GM18861 (cell line): ENCODE measurements around the gene ATF6.
"Not testable (repeated sequence)": the region's sequence is repeated elsewhere in the genome, so short reads cannot be mapped to it uniquely, and the experiment has no call there.

ENCODE experiments used
- ATAC-seq: cut with Tn5 transposase; IDR thresholded peaks from one replicate; pipeline ENCODE4 v1.9.1; 2021; ENCODE audit not compliant: unreplicated experiment

Gene ATF6

DNA sequence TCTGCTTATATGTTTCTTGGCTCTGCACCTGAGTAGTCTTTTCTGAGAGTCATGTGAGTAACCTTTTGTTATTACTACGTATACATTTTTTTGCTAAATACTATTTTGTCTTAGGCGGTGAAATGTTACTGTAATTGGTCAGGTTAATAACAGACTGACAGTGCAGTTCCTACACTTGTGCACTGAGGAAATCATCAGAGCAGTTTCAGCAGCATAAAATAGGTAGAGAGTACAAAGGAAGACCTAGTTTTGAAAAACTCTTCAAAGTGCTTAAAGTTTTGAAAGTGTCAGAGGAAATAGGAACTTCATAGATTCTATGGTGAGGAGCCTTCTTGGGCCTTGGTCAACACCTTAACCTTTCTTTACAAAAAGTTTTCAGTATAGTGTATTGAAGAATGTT lies 11.1 kb downstream of the ATF6 start:
- ATAC-seq, result no peak

GRCh38 chr1:161778522-161778921 lies 12.4 kb downstream of the ATF6 start:
- ATAC-seq, result no peak

- ATAC-seq, result no peak
Measured at GRCh38 chr1:161779393-161779792, 13.3 kb downstream of the ATF6 start.

DNA sequence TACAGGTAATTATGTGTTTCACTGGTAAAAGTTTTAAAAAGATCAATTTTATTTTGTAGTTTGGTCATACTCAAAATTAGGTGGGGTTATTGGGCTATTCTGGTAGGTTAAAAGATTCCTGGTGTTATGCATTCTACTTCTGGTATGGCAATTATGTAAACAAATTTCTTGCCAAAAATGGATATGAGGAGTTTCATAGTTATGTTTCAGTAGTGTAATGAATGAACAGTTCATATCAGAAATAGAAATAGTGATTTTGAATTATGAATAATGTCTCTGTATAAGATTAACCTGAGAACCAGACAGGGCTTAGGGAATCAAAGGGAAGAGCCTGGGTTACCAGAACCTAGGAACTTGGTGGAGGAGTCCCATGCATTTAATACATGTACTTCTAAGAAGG lies 15.9 kb downstream of the ATF6 start:
- ATAC-seq, result no peak

DNA sequence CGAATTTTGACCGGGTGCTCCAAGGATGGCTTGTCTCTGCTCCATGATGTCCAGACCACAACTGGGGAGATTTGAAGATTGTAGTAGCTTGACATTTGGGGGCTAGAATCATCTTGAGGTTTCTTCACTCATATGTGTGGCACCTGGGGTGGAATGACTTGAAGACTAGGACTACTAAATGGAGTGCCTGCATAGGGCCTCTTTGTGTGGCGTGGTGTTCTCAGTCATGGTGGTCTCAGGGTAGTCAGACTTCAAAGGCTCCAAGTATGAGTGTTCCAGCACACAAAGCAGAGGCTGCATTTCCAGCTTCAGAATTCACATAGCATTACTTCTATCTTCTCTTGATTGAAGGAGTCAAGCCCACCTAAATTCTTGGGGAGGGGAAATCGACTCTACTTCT lies 16.8 kb downstream of the ATF6 start:
- no peak for ATAC-seq

DNA sequence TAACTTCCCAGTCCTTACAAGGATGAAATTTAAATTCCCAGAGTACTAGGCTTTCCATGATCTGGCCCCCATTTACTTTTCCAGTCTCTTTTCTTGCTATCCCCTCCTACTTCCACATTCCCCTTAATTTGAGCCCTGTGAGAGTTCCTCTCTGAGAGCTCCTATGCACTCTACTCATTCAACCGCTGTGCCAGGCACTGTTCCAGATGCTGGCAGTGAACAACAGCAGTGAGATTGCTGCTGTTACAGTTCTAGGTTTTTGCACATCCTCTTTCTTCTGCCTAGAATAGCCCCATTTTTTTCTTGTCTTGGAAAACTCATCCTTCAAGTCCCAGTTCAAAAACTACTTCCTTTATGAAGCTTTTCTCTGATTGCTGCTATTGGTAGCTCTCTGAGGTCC lies 18.8 kb downstream of the ATF6 start:
- ATAC-seq, result no peak

DNA sequence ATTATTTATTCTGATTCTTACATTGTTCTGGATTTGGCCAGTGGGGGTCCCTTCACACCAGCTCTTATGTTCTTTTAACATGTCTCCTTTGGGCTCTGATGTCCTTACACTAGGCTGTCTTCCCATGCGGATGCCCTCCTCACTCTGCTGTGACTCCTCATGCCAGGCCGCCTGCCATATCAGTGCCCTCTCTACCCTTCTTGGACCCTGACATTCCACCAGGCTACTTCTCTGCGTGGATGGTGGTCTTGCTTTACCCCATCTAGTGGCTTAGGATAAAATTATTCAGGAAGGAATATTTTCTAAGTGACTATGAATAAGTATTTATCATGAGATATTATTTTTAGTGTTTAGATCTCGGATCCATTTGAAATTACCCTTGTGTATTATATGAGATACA lies 21.2 kb downstream of the ATF6 start:
- ATAC-seq, result no peak

DNA sequence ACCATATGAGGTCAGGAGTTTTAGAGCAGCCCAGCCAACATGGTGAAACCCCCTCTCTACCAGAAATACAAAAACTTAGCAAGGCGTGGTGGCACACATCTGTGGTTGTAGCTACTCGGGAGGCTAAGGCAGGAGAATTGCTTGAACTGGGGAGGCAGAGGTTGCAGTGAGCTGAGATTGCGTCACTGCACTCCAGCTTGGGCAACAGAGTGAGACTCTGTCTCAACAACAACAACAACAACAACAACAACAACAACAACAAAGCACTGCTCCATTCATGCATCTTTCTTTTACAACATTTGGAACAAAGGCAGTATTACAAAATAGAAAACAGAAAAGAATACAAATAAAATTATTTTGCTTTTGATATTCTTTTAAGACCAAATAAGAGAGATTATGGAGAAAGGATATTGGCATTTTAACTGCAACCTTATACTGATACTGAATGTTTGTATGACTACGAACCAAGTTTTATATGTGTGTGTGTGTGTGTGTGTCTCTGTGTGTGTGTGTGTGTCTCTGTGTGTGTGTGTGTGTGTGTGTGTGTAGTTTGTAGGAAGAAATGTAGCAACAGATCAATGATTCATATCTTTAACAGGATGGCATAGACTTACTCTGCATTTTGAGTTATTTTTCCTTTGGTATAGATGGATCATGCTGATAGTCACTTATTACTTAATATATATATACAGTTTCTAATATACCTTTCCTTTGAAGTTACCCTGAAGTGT lies 24.6 kb downstream of the ATF6 start:
- ATAC-seq, result no peak

DNA sequence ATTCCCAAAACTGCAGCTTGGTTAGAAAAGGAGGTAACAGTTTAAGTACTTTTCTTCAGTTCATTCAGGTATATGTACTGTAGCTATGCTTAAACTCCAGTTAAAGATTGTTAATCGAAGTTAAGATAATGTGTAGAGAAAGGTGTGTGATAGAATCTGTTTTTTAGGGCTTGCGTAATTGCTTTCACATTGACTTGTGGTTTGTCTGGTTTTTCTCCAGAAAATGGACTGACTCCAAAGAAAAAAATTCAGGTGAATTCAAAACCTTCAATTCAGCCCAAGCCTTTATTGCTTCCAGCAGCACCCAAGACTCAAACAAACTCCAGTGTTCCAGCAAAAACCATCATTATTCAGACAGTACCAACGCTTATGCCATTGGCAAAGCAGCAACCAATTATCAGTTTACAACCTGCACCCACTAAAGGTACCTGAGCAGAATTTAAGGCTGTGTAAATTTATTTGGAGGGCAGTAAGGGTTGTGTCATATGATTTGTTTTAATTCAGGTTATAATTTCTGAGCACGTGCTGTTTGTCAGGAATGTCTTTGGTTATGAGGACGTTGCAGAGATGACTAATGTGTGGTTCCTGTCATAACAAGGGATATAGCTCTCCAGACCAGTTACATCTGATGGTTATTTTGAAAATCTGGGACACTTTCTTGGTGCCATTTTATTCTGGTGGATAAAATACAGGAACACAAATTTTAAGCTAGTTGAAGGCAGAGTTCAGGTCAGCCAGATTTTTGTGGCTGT lies 26.0 kb downstream of the ATF6 start:
- no peak for ATAC-seq

GRCh38 chr1:161792740-161793139 lies 26.6 kb downstream of the ATF6 start:
- ATAC-seq, result peak; percentile 74

GRCh38 chr1:161799792-161800191 lies 33.7 kb downstream of the ATF6 start:
- no peak for ATAC-seq

- no peak for ATAC-seq
Measured at GRCh38 chr1:161801955-161802354, 35.8 kb downstream of the ATF6 start.

DNA sequence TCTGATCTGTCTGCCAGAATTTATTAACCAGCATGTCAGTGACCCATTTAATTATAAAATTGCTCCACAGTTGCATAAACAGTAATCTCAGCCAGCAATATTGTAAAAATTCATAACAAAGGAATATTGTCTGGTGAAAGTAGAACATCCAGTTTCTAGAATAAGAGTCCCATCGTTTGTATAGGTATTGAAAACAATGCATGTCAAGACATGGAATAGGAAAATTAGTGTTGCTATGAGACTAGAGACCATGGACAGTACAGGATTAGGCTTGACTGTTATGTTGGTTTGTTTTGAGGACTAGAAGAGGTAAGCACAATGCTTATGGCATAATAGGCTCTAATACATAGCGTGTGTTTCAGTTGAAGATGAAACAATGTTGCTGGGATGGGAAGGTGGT lies 37.1 kb downstream of the ATF6 start:
- no peak for ATAC-seq

GRCh38 chr1:161805399-161806197 lies 39.5 kb downstream of the ATF6 start:
- ATAC-seq, result no peak

- not testable (repeated sequence) for ATAC-seq
Measured at GRCh38 chr1:161809202-161809601, 43.1 kb downstream of the ATF6 start.

- ATAC-seq, result not testable (repeated sequence)
Measured at GRCh38 chr1:161809656-161810055, 43.5 kb downstream of the ATF6 start.

DNA sequence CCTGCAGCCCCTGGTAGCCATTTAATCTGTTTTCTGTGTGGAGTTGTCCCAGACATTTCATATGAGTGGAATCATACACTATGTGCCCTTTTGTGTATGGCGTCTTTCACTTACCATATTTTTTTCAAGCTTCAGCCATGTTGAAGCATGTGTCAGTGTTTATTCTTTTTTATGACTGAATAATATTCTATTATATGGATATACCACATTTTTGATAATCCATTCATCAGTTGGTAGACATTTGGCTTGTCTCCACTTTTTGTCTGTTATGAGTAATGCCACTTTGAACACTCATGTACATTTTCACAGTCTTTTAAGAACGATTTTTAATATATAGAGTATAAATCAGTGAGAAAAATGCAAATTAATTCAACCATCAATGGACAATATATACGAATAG lies 44.7 kb downstream of the ATF6 start:
- no peak for ATAC-seq

DNA sequence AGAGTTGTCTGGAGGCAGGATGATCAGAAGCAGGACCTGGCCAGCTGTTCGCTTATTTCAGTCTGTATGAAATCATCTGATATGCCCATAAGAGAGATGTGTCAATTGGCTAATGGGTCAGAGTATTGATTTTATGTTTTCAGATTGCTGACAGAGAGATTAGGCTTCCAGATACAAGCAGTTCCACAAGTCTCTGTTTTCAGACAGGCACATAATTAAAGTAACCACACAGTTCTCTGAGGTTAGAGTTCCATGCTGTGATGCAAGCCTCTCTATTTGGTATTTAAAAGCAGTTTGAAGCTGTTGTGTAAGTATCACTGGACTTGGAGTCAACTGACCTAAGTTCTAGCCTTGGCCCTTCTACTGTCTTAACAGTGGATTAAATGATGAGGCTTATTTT lies 50.1 kb downstream of the ATF6 start:
- ATAC-seq, result no peak

- no peak for ATAC-seq
Measured at GRCh38 chr1:161817176-161817730, 51.1 kb downstream of the ATF6 start.

DNA sequence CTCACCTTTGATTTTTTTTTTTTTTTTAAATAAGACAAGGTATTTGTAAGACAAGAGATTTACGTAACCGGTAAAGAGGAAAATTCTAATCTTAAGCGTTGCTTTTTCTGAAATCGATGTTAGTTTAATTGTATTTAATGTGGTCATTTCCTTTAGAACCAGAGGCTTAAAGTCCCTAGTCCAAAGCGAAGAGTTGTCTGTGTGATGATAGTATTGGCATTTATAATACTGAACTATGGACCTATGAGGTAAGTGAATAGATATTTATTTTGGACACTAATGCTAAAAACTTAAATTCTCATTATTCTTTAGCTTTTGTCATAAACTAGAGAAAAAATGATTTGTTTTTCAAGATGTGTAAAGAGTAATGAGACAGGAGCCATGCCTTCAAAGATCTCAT lies 54.8 kb downstream of the ATF6 start:
- ATAC-seq, result no peak

GRCh38 chr1:161824618-161825017 lies 58.5 kb downstream of the ATF6 start:
- ATAC-seq, result no peak

GRCh38 chr1:161825831-161826230 lies 59.7 kb downstream of the ATF6 start:
- no peak for ATAC-seq
